Hepatocyte (in vitro differentiated cells): Measurements from ENCODE around the gene CHSY1.

Experiments used
- EZH2 ChIP-seq: fragments of 200-600 bp; sonication (generic); IDR thresholded peaks from 2 replicates; pipeline ENCODE4 v1.6.1; 2016; ENCODE audit warnings: antibody characterized with exemption, mild to moderate bottlenecking, borderline replicate concordance
- EZH2phosphoT487 ChIP-seq: fragments of 200-600 bp; sonication (generic); IDR thresholded peaks from one replicate; pipeline ENCODE4 v1.6.1; 2018; ENCODE audit warnings: antibody characterized with exemption, mild to moderate bottlenecking, low read depth, moderate library complexity; ENCODE audit not compliant: unreplicated experiment, severe bottlenecking
- TF ChIP-seq, protein P1 (sequence below): fragments of 200-600 bp; sonication (generic); IDR thresholded peaks from 2 replicates; pipeline ENCODE4 v1.5.1; 2016; ENCODE audit warnings: antibody characterized with exemption, mild to moderate bottlenecking; ENCODE audit not compliant: poor library complexity

- TF ChIP-seq, protein P1, sequence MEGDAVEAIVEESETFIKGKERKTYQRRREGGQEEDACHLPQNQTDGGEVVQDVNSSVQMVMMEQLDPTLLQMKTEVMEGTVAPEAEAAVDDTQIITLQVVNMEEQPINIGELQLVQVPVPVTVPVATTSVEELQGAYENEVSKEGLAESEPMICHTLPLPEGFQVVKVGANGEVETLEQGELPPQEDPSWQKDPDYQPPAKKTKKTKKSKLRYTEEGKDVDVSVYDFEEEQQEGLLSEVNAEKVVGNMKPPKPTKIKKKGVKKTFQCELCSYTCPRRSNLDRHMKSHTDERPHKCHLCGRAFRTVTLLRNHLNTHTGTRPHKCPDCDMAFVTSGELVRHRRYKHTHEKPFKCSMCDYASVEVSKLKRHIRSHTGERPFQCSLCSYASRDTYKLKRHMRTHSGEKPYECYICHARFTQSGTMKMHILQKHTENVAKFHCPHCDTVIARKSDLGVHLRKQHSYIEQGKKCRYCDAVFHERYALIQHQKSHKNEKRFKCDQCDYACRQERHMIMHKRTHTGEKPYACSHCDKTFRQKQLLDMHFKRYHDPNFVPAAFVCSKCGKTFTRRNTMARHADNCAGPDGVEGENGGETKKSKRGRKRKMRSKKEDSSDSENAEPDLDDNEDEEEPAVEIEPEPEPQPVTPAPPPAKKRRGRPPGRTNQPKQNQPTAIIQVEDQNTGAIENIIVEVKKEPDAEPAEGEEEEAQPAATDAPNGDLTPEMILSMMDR, result no peak
- TF ChIP-seq EZH2phosphoT487, result no peak
- no peak for TF ChIP-seq EZH2
Measured at GRCh38 chr15:101143321-101143720, 108.5 kb downstream of the CHSY1 start.
